Kasumi-1 (cell line): ENCODE results near the gene STYXL1.

Source experiments
- DNase-seq, 2 experiments: peaks; one replicate each; lab custom pipeline; 2025; lab: John Stamatoyannopoulos, UW

The STYXL1 gene

GRCh38 chr7:75980430-75981202 is 67.2 kb downstream of the STYXL1 start:
- no peak for DNase-seq

- no peak for DNase-seq
Measured at GRCh38 chr7:75979759-75980429, 67.9 kb downstream of the STYXL1 start.

- no peak for DNase-seq
Measured at GRCh38 chr7:75977743-75978142, 70.1 kb downstream of the STYXL1 start.

- peak; percentile 65 to 71 for DNase-seq
Measured at GRCh38 chr7:75971961-75972763, 75.6 kb downstream of the STYXL1 start.

GRCh38 chr7:75971309-75971960 is 76.4 kb downstream of the STYXL1 start:
- no peak for DNase-seq

- DNase-seq: no peak
Measured at GRCh38 chr7:75969704-75970498, 77.9 kb downstream of the STYXL1 start.

- DNase-seq: no peak
Measured at GRCh38 chr7:75969182-75969581, 78.6 kb downstream of the STYXL1 start.

- no peak for DNase-seq
Measured at GRCh38 chr7:75968561-75969001, 79.2 kb downstream of the STYXL1 start.

- DNase-seq: no peak
Measured at GRCh38 chr7:75968012-75968411, 79.8 kb downstream of the STYXL1 start.

- DNase-seq: peak; percentile 80 to 83
Measured at GRCh38 chr7:75967487-75967997, 80.3 kb downstream of the STYXL1 start.

GRCh38 chr7:75967055-75967454 is 80.7 kb downstream of the STYXL1 start:
- no peak for DNase-seq

- no peak for DNase-seq
Measured at GRCh38 chr7:75966190-75966961, 81.4 kb downstream of the STYXL1 start.

- DNase-seq: no peak
Measured at GRCh38 chr7:75965617-75966016, 82.2 kb downstream of the STYXL1 start.

- no peak for DNase-seq
Measured at GRCh38 chr7:75963381-75963995, 84.3 kb downstream of the STYXL1 start.

- DNase-seq: peak; percentile 5 to 15
Measured at GRCh38 chr7:75962607-75963380, 85.0 kb downstream of the STYXL1 start.

- no peak for DNase-seq
Measured at GRCh38 chr7:75961218-75961617, 86.6 kb downstream of the STYXL1 start.

- DNase-seq: no peak
Measured at GRCh38 chr7:75960372-75960771, 87.4 kb downstream of the STYXL1 start.

- no peak for DNase-seq
Measured at GRCh38 chr7:75958802-75959543, 88.8 kb downstream of the STYXL1 start.
